ENCODE data around the gene PERCC1.

Gene PERCC1

DNA sequence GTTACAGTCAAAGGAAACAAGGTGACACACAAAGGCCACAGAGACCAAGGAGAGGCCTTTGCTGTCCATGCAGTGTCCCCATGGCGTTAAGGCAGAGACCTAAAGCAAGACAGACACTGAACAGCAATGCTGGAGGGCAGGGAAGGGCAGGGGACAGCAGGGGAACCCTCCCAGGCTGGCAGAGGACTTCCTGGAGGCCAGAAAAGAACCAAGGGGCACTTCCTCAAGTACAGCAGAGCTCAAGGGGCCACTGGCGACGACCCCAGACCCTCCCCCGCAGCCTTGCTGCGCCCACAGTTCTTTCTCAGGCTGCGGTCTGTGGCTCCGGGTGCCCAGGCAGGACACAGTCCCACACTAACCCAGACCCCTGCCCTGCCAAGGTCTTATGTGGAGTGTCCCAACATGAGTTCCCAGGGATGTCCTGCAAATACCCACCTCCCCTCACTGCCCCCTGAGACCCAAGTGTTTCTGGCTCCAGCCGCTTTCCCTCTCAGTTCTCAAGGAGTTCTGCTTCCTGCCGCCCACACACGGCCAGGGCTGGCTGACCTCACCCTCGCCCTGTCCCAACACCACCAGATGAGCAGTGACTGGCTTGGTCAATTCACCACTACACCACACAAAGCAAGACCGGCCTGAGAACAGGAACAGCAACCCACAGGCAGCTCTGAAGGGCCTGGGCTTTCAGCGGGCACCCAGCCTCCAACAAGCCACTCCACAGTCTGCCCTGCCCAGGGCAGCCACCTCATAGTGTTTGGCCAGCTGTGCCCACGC is 39.8 kb downstream of the PERCC1 start:
- no peak for TF ChIP-seq CTCF (IDR thresholded peaks at IDR 0.05; ENCODE audit: control insufficient read depth, insufficient read depth, low read depth, low read length, missing control alignments)
- DNase-seq (ENCODE audit: low read depth) = no peak
- no peak overlapping the region for H3K4me3 ChIP-seq (ENCODE audit: control insufficient read depth, low read depth, low read length)

- no peak for TF ChIP-seq CTCF (IDR thresholded peaks at IDR 0.05; ENCODE audit: control insufficient read depth, insufficient read depth, low read depth, low read length, missing control alignments)
- H3K4me3 ChIP-seq (ENCODE audit: control insufficient read depth, low read depth, low read length) = no peak overlapping the region
- DNase-seq (ENCODE audit: low read depth) = no peak
These were observed 40.8 kb downstream of the PERCC1 start for GRCh38 chr16:1471569-1472194.

- TF ChIP-seq CTCF (IDR thresholded peaks at IDR 0.05; ENCODE audit: control insufficient read depth, insufficient read depth, low read depth, low read length, missing control alignments) = no peak
- no peak for DNase-seq (ENCODE audit: low read depth)
- H3K4me3 ChIP-seq (ENCODE audit: control insufficient read depth, low read depth, low read length) = no peak overlapping the region
These were observed 42.1 kb downstream of the PERCC1 start for GRCh38 chr16:1472974-1473373.

GRCh38 chr16:1474082-1474795 is 43.4 kb downstream of the PERCC1 start:
- DNase-seq (ENCODE audit: low read depth) = no peak
- TF ChIP-seq CTCF (IDR thresholded peaks at IDR 0.05; ENCODE audit: control insufficient read depth, insufficient read depth, low read depth, low read length, missing control alignments) = no peak
- H3K4me3 ChIP-seq (ENCODE audit: control insufficient read depth, low read depth, low read length) = peak overlapping the region; percentile 78

- peak within 1 kb of the TSS; percentile 78 for H3K4me3 ChIP-seq (ENCODE audit: control insufficient read depth, low read depth, low read length)
- TF ChIP-seq CTCF (IDR thresholded peaks at IDR 0.05; ENCODE audit: control insufficient read depth, insufficient read depth, low read depth, low read length, missing control alignments) = no peak
- peak; percentile 27 for DNase-seq (ENCODE audit: low read depth)
These were observed 44.1 kb downstream of the PERCC1 start, which contains the start of gene CLCN7 for GRCh38 chr16:1474796-1475551. Gene CLCN7 (minus strand): TSS chr16:1475028. CDS start chr16:1474974, 54 bp downstream.

DNA sequence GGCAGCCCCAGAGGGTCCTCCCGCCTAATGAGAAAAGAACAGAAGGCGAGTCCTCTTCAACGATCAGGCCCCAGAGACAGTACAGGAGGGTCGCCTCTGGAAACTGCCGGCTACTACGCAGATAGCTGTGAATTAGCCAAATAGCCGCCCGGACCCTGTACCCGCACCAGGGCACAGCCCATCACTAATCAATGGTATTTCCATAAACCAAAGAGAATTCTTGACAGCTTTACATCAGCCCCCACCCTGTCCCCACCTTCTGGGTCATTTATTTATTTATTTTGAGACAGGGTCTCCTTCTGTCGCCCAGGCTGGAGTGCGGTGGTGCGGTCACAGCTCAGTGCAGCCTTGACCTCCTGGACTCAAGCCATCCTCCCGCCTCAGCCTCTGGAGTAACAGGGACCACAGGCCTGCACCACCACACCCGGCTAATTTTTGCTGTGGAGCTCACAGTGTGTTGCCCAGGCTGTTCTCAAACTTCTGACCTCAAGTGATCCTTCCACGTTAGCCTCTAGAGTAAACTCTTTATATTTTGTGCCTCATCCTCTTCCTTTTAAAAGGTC is 44.8 kb downstream of the PERCC1 start:
- TF ChIP-seq CTCF (IDR thresholded peaks at IDR 0.05; ENCODE audit: control insufficient read depth, insufficient read depth, low read depth, low read length, missing control alignments) = no peak
- peak overlapping the region; percentile 78 for H3K4me3 ChIP-seq (ENCODE audit: control insufficient read depth, low read depth, low read length)
- no peak for DNase-seq (ENCODE audit: low read depth)
